HG03571 (cell line): Measurements from ENCODE around the gene CXCL17.
"Not testable (repeated sequence)": the region's sequence is repeated elsewhere in the genome, so short reads cannot be mapped to it uniquely, and the experiment has no call there.

ENCODE experiments used
- ATAC-seq: cut with Tn5 transposase; IDR thresholded peaks from one replicate; pipeline ENCODE4 v1.9.1; 2021; ENCODE audit not compliant: unreplicated experiment

The CXCL17 gene, protein sequence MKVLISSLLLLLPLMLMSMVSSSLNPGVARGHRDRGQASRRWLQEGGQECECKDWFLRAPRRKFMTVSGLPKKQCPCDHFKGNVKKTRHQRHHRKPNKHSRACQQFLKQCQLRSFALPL

DNA sequence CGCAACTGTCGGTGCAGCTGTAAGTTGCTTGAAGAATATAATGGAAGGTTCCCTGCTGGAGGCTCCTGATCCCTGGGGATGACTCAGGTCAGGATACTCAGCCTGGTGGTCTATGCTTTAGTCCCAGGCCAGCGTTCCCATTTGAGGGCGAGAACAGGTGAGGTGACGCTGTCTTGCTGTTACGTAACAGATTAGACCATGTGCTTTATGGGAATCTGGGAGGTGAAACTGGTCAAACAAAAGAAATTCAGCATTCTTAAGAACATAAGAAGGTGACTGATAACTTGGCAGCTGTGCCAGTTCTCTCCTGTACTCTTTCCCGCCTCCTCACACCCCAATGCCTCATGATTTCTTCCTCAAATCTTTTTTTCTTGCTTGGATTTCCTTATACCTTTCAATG lies at the start of gene CXCL17:
TSS of gene CXCL17 (minus strand) at position 114 of the 400 bp plus-strand sequence. CDS start 114 bp downstream, outside the sequence.
- no peak for ATAC-seq

DNA sequence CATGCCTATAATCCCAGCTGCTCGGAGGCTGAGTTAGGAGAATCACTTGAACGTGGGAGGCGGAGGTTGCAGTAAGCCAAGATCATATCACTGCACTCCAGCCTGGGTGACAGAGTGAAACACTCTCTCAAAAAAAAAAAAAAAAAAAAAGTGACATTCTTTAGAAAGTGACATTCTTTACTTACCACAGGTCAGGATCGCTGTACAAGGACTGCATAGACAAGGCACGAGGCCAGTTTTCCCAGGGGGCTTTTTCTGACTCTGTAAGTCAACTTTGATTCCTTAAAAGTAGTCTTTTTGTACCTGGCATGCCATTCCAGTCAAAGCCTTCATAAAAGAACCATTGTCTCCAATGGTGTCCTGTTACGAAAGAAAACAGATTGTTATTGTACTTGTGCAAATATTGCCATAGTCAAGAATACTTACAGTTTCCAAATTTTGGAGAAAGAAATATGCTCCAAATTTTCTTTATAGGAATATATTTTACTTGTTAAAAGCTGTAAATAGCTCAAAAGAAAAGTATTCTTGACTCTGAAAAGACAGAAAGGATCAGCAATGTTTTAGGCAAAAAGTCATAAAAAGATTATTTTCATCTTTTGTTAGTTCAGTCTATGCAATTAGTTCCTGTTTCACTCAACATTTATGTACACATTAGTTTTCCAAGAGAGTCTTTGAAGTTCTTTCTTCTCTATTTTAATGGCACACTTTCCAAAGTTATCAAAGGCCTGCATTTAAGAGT lies 46.2 kb upstream of the CXCL17 start:
- no peak for ATAC-seq

DNA sequence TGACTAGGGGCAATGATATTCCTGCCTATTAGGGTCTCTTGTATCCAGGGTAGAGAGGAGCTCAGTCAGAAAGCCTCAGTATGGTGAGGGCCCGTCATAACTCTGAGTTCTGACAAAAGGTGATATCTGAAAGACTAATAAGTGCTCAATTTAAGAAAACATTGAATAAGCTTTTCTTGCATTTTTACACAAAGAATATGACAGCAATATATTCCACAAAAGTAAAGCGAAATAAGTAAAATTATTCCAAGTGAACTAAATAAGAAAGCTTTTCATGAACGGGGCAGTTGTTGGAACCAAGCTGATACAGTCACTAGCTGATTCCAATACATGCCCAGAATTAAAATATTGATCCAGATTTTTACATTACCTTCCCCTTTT lies 45.0 kb upstream of the CXCL17 start:
- no peak for ATAC-seq

DNA sequence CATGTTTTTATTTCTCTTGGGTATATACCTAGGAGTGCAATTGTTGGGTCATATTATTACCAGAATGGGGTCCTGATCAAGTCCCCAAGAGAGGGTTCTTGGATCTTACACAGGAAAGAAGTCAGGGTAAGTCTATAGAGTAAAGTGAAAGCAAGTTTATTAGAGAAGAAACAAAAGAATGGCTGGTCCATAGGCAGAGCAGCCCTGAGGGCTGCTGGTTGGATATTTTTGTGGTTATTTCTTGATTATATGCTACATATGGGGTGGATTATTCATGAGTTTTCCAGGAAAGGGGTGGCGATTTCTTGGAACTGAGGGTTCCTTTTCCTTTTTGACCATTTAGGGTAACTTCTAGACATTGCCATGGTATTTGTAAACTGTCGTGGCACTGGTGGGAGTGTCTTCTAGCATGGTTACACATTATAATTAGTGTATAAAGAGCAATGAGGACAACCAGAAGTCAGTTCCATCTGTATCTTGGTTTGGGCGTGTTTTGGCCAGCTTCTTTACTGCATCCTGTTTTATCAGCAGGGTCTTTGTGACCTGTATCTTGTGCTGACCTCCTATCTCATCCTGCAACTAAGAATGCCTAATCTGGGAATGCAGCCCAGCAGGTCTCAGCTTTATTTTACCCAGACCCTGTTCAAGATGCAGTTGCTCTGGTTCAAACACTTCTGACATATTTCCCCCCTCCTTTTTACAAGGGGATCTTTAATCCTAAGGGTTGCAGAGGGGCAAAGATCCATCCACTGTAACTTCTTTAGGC lies 44.5 kb upstream of the CXCL17 start:
- no peak for ATAC-seq

DNA sequence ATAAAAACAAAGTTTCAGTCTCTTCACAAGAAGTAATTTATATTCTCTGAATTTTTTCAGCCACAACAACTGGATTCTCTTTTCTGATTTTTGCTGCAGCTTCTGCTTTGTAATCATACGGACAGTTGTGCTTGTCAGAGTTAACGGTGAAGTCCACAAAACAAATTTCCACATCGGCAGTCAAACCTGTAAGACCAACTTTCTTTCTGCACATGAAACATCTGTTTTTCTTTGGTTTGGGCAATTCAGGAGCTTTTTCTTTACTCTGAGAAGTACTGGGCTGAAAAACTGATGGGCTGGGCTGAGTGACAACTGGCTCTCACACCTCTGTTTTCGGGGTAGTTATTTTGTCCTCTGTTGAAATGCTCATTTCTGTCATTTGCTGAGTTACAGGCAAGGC lies 42.3 kb upstream of the CXCL17 start:
- not testable (repeated sequence) for ATAC-seq

DNA sequence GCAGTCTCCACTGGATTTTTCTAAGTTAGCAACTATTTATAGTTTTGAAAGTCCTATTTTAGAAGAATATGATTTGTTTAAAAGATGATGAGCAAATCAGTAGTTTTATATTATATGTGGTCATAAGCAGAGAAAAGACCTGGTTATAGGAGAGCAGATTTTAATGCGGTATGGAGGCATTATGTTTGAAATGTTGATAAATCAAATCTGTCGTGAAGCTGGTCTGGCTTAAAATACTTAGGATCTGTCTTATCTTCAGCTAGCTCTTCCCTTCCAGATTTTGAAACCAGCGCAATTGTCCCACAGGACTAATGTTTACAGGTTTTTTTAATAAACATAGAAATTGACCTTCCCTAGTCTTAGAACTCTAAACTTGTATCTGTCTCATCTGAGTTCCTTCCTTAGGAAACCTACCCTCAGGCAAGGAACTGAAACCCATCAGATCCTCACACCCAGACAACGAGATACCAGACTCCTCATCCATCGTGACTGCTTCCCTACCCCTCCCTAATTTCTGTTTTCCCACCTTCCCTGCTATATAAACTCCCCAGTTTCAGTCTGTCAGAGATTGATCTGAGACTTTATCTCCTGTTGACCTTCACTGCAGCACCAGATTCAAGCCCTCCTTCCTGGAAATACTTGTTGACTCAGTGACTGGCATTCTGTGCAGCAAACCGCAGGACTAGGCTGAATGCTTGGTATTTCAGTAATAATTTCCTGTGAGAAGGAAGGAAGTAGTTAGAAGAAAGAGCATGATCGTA lies 37.8 kb upstream of the CXCL17 start:
- ATAC-seq, result no peak

DNA sequence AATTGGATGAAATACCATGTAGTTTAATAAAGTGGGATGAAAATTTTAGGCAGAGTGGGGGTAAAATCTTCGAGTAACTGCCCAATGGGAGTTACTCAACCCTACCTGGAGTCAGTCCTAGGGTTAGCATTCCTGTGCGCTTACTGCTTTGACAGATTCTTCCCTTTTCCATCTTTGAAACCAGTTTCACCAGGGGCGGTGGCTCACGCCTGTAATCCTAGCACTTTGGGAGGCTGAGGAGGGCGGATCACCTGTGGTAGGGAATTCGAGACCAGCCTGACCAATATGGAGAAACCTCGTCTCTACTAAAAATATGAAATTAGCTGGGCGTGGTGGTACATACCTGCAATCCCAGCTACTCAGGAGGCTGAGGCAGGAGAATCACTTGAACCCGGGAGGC lies 37.0 kb upstream of the CXCL17 start:
- no peak for ATAC-seq

DNA sequence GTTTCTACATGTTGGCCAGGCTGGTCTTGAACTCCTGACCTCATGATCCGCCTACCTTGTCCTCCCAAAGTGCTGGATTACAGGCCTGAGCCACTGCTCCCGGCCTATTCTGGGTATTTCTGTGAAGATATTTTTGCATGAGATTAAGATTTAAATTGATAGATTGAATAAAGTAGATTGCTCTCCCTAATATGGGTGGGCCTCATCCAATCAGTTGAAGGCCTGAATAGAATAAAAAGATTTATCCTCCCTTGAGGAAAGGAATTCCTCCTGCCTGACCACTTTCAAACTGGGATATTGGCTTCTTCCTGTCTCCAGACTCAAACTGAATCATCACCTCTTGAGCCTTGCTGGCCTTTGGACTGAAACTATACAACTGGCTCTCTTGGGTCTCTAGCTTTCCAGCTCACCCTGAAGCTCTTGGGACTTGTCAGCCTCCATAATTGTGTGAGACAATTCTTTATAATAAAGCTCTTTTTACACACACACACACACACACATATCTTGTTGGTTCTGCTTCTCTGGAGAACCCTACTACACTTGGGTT lies 36.1 kb upstream of the CXCL17 start:
- ATAC-seq, result no peak

DNA sequence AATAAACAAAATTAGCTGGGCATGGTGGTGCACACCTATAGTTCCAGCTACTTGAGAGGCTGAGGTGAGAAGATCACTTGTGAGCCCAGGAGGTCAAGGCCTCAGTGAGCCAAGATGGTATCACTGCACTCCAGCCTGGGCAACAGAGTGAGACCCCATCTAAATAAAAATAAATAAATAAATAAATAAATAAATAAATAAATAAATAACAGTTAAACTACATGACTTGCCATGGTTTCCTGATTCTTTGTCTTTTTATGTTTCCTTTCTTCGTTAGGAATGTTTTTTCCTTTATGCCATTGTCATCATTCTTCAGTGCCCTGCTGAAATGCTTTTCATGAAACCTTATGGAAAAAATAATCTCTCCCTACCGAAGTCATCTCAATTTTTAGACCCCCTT lies 35.2 kb upstream of the CXCL17 start:
- no peak for ATAC-seq

DNA sequence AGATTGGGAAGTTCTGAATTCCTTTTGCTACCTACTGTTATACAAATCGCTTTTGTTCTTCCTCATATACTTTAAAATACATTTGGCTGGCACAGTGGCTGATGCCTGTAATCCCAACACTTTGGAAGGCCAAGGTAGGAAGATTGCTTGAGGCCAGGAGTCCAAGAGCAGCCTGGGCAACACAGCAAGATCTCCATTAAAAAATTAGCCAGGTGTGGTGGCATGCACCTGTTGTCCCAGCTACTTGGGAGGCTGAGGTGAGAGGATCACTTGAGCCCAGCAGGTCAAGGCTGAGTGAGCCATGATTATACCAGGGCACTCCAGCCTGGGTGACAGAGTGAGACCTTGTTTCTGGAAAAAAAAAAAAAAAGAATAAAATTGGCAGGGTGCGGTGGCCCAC lies 34.4 kb upstream of the CXCL17 start:
- no peak for ATAC-seq

DNA sequence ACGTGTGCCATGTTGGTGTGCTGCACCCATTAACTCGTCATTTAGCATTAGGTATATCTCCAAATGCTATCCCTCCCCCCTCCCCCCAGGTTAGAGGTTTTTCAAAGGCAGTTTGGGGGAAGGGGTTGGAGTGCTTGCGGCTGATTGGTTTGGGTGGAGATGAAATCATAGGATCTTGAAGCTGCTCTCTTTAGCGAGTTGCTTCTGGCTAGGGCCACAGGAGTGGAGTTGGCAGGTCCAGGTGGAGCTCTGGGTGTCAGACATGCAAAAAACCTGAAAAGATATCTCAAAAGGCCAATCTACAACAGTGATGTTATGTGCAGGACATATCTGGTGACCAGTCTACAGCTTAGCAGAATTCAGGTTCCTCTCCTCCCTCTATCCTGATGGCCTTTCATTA lies 32.6 kb upstream of the CXCL17 start:
- ATAC-seq, result no peak

DNA sequence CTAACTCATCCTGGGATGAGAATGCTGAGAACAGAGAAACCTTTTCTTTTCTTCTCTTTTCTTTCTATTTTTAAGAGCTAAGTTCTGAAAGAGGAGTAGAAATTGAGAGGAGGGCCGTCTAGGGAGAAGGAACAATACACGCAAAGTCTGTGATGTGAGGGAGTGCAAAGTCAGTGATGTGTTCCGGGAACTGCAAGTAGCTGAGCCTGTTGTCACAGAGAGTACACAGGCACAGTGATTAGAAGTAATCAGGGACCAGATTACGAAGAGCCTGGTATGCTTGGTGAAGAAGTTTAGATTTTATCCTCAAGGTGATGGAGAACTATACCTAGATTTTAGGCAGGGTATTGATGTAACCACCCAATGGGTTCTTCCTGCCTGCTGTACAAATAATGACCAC lies 32.0 kb upstream of the CXCL17 start:
- no peak for ATAC-seq

DNA sequence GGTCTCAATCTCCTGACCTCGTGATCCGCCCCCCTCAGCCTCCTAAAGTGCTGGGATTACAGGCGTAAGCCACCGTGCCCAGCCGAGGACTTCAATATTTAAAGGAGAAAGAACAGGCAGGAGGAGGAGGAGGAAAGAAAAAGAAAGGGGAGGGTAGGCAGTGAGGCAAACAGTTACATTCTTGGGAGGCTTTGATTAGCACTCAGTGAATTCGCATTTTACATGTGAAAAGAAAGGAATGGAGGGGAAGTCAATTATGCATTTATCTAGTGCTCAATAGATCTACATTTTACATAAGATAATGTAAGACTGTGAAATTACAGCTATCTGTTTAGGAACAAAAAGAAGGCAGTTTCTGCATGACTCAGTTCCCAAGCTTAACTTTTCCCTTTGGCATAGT lies 30.9 kb upstream of the CXCL17 start:
- ATAC-seq, result no peak

DNA sequence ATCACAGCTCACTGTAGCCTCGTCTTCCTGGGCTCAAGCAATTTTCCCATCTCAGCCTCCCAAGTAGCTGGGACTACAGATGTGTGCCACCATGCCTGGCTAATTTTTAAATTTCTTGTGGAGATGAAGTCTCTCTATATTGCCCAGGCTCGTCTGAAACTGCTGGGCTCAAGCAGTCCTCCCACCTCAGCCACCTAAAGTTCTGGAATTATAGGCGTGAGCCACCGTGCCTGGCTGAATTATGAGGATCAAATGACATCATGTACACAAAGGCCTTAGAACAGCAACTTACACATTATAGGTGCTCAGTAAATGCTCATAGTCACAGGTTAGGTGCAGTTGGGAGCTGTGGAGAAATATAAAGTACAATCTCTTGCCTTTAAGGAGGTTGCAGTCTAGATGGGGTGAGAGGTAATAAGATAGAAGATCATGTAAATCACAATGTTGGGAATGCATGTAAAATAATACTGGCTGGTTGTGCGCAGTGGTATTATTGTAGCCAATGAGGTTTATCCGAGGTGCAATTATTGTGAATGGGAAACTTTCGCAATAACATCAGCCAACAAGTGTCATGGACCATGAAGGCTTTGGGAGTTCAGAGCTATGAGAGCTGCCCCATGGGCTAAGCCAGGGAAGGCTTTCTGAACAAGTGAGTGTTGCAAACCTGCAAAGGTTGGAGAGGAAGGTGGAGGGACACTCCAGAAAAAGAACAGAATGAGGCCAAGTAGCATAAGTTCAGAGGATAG lies 29.8 kb upstream of the CXCL17 start:
- no peak for ATAC-seq

DNA sequence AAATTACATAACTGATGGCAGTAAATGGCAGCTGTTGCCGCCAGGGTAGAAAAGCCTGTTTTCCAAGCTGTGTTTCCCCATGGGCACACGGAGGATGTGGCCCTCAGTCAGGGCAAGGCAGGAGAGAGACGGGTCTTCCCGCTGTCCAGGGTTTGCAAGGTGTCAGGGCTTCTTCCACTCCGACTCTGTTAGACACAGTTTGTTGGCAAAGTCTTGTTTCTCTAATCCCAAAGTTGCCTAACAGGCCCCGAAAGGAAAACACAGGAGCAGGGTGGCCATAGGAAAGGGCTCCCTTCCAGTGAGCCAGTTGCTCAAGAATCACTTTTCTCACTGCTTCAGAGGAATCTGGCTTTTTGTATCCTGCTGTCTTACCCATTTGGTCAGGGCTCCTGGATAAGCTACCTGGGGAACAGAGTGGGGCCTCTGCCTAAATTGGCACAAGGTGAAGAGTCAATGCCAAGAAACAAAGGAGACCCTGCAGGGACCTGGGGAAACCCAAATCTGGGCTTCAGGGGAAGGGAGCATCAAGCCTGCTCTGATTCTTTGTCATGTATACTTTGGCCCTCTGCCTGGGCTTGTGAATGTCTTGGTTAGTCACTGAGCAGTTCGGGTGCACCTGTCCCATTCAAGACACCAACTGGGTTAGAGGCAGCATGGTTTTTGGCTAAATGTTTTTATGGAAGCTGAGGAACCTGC lies 29.0 kb upstream of the CXCL17 start:
- no peak for ATAC-seq

DNA sequence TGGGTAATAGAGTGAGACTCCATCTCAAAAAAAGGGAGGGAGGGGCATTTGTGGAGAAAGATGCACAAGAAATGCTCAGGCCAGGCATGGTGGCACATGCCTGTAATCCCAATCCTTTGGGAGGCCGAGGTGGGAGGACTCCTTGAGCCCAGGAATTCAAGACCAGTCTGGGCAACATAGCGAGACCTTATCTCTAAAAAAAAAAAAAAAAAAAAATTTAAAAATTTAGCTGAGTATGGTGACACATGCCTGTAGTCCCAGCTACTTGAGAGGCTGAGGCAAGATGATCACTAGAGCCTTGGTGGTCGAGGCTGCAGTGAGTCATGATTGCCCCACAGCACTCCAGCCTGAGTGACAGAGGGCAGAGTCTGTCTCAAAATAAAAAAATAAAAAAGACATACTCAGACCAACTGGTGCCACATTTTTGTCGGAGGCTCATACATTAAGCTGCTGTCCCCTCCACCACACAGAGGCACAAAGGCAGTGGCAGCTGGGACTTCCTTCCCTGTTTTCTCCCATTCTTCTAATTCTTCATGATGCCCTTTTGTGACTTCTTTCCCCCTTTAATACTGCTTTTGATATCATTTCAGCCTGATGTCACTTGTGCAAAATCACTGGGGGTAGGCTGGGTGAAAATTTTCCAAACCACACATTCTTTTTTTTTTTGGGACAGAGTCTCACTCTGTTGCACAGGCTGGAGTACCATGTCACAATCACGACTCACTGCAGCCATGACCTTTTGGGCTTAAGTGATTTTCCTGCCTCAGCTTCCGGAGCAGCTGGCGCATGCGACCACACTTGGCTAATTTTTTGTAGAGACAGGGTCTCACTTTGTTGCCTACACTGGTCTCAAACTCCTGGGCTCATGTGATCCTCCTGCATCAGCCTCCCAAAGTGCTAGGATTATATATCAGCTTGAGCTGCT lies 26.8 kb upstream of the CXCL17 start:
- no peak for ATAC-seq

DNA sequence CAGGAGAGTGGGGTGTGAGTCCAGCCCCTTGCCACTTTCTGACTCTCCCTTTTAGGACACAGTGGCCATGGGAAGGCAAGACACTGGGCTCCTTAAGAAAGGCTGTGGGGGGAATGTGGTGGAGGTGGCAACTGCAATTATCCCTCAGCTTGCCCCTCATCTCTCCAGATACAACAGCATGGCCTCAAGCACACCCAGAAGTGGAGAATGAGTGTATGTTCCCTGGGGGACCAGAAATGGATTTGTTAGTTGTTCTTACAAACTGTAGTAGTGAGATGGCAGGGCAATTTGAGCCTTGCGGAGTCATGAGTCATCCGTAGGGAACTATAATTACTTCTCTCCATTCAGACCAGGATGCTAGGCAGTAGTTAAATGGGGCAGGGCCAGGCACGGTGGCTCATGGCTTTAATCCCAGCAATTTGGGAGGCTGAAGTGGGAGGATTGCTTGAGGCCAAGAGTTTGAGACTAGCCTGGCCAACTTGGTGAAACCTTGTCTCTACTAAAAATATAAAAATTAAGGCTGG lies 25.6 kb upstream of the CXCL17 start:
- no peak for ATAC-seq

DNA sequence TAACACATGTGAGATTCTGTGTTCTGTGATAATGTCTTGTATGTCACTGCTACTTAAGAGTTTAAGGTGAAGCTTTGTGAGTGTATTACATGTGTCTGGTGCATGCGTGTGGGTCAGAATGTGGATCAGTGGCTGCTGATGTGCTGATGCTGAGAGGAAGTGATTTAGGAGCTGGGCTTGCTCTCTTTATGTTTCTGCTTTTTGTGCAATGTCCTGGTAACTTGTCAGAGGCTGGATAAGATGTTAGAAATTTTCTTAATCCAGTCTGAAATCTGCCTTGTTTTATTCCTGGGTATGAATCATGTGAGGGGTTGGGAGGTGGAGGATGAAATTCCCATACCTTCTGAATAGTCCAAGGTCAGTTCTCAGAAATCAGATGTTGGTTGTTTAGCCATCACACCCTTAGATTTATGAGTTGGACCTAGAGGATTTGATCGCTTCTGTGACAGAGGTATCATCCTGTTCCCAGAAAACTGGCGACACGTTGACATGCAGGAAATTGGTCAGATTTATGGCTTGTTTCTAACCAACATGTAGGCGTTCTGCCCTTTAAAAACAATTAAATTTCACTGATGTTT lies 24.5 kb upstream of the CXCL17 start:
- ATAC-seq, result no peak
